HUES48 (cell line): Measurements from ENCODE around the gene ARHGAP19.
A peak's percentile ranks its signal among the peaks of the same experiment; 100 is the strongest.

Experiments
- H3K27ac ChIP-seq: one replicate; pipeline ENCODE4 v1.7.0; 2013; ENCODE audit warnings: low read depth, low read length, inconsistent platforms
- H3K27me3 ChIP-seq: 2 replicates; pipeline ENCODE4 v1.6.1; 2013; ENCODE audit warnings: mild to moderate bottlenecking, low read length; ENCODE audit not compliant: control insufficient read depth, insufficient read depth
- H3K36me3 ChIP-seq: 2 replicates; pipeline ENCODE4 v1.6.1; 2013; ENCODE audit warnings: low read length; ENCODE audit not compliant: control insufficient read depth, insufficient read depth
- H3K4me1 ChIP-seq: 2 replicates; pipeline ENCODE4 v1.6.1; 2013; ENCODE audit warnings: mild to moderate bottlenecking, low read length; ENCODE audit not compliant: control insufficient read depth, insufficient read depth
- H3K4me3 ChIP-seq: 2 replicates; pipeline ENCODE4 v1.5.1; 2013; ENCODE audit warnings: mild to moderate bottlenecking, low read depth, low read length
- H3K9ac ChIP-seq: 2 replicates; pipeline ENCODE4 v1.6.1; 2013; ENCODE audit warnings: mild to moderate bottlenecking, low read depth, low read length, moderate library complexity
- H3K9me3 ChIP-seq: 2 replicates; pipeline ENCODE4 v1.6.1; 2013; ENCODE audit warnings: low read length; ENCODE audit not compliant: control insufficient read depth, insufficient read depth

ARHGAP19 gene

DNA sequence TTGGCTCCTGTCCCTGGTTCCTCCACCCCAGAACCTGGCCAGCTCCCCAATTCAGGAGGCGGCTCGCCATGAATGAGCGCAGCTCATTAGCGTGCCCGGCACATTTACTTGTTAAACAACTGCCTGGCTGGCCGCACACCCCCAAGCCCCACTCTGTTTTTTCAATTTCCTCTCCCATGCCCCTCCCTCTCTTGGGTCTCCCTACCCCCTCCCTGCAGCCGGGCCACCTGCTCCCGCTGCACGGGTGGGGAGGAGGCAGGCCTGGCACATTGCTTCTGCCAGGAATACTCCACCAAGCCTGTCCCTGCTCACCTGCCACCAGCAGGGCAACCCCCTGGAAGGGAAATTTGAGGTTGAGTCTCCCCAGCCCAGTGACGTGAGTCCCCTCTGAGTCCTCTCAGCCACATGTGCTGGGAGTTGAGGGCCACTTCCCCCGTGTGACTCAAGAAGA, 104.2 kb downstream of the ARHGAP19 start:
- Histone ChIP-seq H3K4me3 (no peak overlapping the region), H3K27me3 (peaks cover 57% of the 10 kb centered on the region), H3K4me1 (peaks cover 10% of the 10 kb centered on the region), H3K27ac (no peak overlapping the region), H3K9ac (no peak overlapping the region), H3K36me3 (no peaks in the 10 kb centered on the region), H3K9me3 (no peaks in the 10 kb centered on the region)

DNA sequence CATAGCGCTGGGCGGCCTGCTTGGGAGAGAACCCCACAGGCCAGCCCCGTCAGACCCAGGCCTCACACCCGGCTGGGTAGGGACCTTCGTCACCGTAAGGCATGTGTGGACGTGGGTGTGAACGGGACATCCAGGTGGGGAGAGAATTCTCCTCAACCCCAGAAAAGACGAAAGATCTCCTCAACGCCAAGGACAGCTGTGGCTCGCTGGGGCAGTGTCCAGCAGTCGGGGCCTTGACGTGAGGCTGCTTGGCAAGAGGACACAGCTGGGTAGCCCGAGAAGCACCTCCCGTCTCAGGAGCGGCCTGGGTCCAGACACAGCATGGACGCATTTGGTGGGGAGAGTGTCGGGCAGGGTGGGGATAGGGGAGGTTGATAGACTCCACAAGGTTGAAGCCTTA, 105.5 kb downstream of the ARHGAP19 start:
- H3K4me1 ChIP-seq: peaks cover 10% of the 10 kb centered on the region
- H3K9me3 ChIP-seq: no peaks in the 10 kb centered on the region
- H3K36me3 ChIP-seq: no peaks in the 10 kb centered on the region
- no peak overlapping the region for H3K27ac ChIP-seq
- no peak overlapping the region for H3K9ac ChIP-seq
- H3K4me3 ChIP-seq: no peak overlapping the region
- peaks cover 63% of the 10 kb centered on the region for H3K27me3 ChIP-seq

DNA sequence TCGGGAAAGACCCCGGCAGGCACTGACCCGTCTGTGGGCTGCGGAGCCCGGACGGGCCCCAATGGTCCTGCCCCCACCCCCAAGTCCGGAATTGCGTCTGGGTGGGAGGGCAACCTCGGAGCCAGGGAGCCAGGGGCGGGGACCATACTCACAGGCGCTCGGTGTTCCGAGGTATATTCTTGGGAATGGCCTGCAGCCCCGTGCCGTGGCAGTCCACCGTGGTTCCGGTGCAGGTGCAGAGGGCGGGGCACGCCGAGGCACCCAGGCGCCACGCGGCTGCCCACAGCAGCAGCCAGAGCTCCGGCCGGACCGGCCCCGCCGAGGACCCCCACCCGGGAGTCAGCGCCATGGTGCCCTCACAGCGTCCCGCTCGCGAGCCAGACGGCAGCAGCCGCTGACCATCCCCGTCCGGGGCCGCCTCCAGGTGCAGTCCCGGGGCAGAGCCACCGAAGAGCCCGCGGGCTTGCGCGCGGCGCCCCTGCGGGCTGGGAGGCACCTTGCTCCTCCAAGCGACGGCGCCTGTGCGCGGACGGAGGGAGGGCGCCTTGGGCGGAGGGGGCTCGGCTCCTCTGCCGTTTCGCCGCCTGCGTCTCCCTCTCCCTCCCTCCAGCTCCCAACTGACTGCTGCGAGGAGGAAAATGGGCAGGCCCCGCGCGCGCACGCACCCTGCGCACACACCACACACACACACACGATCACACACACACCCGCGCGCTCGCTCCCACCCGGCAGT, 106.9 kb downstream of the ARHGAP19 start, which contains the start of gene SLIT1:
TSS of gene SLIT1 (minus strand) at position 634 of the 733 bp plus-strand sequence. CDS start at position 349, 285 bp downstream.
- peaks cover 64% of the 10 kb centered on the region for H3K27me3 ChIP-seq
- no peaks in the 10 kb centered on the region for H3K9me3 ChIP-seq
- H3K27ac ChIP-seq: no peak within 1 kb of the TSS
- H3K9ac ChIP-seq: no peak within 1 kb of the TSS; the same call in 1 of the 2 replicates
- H3K4me3 ChIP-seq: peak within 1 kb of the TSS; percentile 70
- H3K36me3 ChIP-seq: no peaks in the 10 kb centered on the region
- H3K4me1 ChIP-seq: peaks cover 10% of the 10 kb centered on the region

DNA sequence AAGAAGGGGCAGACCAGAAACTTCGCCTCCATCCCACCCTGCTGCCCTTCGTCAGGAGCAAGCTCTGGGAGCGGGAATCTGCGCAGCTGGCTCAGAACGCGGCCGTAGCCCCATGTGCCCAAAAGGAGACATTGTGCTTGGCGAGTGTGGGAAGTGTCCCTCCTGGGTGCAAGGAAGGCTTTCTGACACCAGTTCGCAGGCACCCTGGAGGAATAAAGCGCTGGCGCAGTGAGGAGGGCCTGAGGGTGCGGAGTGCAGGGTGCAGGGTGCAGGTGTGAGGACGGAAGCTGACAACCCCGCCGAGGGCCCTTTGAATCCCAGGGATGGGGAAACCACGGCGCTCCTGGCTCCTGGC, 107.5 kb downstream of the ARHGAP19 start:
- Histone ChIP-seq H3K36me3 (no peaks in the 10 kb centered on the region), H3K4me3 (peak overlapping the region; percentile 70), H3K4me1 (peaks cover 10% of the 10 kb centered on the region), H3K9me3 (no peaks in the 10 kb centered on the region), H3K9ac (no peak overlapping the region), H3K27ac (no peak overlapping the region), H3K27me3 (peaks cover 67% of the 10 kb centered on the region)

DNA sequence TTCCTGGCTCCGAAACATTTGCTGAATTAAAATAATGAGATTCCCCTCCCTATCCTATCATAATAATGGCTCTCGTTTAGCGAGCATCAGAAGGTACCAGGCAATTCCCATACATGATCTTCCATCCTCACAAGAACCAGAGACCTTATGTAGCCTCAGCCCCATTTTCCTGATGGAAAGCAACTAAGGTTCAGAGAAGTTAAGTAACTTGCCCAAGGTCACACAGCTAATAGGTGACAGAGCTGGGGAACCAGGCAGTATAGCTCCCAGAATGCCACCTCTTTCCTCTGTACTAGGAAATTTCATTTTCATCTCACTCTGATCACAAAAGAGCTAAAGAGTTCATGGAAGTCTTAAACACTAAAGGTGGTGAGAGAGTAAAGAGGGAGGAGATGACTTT, 109.1 kb downstream of the ARHGAP19 start:
- Histone ChIP-seq H3K36me3 (no peaks in the 10 kb centered on the region), H3K9ac (no peak overlapping the region), H3K4me3 (no peak overlapping the region), H3K4me1 (peaks cover 10% of the 10 kb centered on the region), H3K27ac (no peak overlapping the region), H3K9me3 (no peaks in the 10 kb centered on the region), H3K27me3 (peaks cover 70% of the 10 kb centered on the region)

DNA sequence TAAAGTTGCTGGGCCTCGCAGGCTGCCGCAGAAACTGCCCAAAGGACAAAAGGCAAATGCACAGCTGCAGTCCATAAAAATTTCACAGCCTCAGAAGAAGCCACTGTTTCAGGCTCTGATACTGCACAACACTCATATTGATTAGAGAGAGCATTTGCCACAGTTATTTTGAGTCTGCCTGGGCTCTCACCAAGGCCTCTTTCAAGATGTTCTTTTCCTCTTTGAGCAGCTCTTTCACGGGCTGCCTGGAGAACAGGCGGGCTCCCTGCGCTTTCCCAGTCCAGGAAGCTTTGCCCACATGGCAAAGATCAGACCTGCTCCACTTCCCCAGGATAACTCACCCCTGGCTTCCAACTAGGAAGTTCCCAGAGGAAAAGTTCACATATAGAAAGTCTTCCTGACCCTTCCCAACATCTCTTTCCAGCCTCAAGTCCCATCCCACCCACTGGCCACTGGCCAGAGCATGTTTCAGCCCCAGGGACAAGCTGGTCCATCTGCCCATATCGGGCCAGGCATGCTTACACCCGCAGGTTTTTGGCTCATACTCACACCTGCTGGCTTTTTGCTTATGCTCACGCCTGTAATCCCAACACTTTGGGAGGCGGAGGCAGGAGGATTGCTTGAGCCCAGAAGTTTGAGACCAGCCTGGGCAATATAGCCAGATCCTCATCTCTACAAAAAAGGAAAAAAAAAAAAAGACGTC, 110.0 kb downstream of the ARHGAP19 start:
- Histone ChIP-seq H3K36me3 (no peaks in the 10 kb centered on the region), H3K27ac (no peak overlapping the region), H3K9ac (no peak overlapping the region), H3K9me3 (no peaks in the 10 kb centered on the region), H3K4me1 (peaks cover 10% of the 10 kb centered on the region), H3K4me3 (no peak overlapping the region), H3K27me3 (peaks cover 64% of the 10 kb centered on the region)

DNA sequence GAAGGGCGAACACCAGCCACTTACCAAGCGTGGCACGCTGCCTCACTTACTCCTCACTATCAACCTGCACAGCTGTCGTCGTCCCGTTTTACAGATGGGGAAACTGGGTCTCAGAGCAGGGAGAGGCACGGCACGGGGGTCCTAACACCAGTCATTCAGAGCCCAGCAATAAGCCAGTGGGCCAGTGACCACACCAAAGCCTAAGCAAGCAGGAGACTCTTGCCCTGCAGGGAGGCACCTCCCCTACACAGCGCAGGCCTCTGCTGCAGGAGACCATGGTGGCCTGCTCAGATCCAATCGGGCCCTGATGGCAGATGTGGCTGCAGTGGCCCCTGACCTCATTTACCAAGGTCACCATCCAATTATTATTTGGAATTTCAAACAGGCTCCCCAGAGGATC, 111.5 kb downstream of the ARHGAP19 start:
- no peaks in the 10 kb centered on the region for H3K36me3 ChIP-seq
- no peaks in the 10 kb centered on the region for H3K9me3 ChIP-seq
- H3K27ac ChIP-seq: no peak overlapping the region

DNA sequence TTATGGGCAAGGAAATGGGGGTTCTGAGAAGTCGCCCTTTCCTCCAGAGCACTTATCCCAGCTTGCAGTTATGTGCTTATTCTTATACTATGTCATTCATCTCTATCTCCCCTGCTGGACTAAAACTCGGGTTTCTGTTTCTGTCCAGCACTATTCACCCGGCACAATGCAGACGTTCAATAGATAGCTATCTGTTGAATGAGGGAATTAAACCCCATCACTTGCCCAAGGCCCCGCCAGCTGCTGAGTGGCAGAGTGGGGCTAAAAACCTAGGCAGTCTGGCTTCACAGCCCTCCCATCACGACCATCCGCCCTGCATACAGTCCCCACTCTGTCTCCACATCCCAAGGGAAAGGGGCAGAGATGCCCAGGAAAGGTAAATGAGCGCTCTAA, 112.1 kb downstream of the ARHGAP19 start:
- peaks cover 49% of the 10 kb centered on the region for H3K27me3 ChIP-seq
- no peak overlapping the region for H3K4me3 ChIP-seq
- H3K9me3 ChIP-seq: no peaks in the 10 kb centered on the region
- peaks cover 10% of the 10 kb centered on the region for H3K4me1 ChIP-seq
- H3K27ac ChIP-seq: no peak overlapping the region
- H3K9ac ChIP-seq: no peak overlapping the region
- no peaks in the 10 kb centered on the region for H3K36me3 ChIP-seq

More for the DNA sequence above, 111.5 kb downstream of the ARHGAP19 start:
- Histone ChIP-seq H3K4me1 (peaks cover 10% of the 10 kb centered on the region), H3K27me3 (peaks cover 55% of the 10 kb centered on the region), H3K4me3 (no peak overlapping the region), H3K9ac (no peak overlapping the region)

DNA sequence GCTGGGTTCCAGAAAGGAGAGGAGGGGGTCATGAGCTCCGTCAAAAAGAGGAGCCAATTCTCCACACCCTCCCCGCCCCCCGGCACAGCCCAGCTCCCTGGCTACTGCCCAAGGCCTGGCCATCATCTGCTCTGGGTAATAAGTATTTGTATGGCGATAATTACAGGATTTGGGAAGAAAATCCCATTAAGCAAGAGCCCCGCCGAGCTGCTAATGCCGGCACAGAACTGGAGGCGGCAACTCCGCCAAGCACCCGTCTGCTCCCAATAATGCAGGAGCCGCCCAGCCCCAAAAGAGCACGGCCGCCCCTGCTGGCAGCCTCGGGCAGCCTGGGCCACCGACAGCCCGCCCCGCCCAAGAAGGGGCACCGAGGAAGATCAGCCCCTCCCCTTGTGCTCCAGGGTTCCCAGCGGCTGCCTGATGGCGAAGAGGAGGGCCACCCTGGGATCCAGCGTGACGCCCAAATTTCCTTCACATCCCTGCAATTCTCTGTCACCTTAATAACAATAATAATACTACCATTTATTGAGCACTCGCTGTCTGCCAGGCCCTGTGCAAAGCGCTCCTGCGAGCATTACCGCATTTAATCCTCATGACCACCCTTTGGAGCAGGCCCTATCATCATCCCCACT, 112.6 kb downstream of the ARHGAP19 start:
- Histone ChIP-seq H3K4me1 (peaks cover 4% of the 10 kb centered on the region; the same call in 1 of the 2 replicates), H3K4me3 (peak overlapping the region; percentile 49; the same call in 1 of the 2 replicates), H3K27me3 (peaks cover 44% of the 10 kb centered on the region), H3K27ac (no peak overlapping the region), H3K9me3 (no peaks in the 10 kb centered on the region), H3K9ac (no peak overlapping the region), H3K36me3 (no peaks in the 10 kb centered on the region)

DNA sequence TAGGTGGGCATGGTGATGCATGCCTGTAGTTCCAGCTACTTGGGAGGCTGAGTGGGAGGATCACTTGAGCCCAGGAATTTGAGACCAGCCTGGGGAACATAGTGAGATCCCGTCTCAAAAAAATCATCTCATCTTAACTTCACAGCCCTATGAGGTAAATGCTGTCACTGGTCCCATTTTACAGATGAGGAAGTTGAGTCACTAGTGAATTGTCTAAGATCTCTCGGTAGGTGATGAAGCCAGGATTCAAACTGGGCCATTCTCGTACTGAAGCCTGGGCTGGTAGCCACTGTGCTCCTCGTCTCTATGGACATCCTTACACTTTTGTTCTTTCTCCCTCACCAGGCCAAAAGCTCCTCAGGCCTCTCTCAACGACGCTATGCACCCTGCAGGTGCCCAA, 113.1 kb downstream of the ARHGAP19 start:
- H3K9ac ChIP-seq: no peak overlapping the region
- peaks cover 39% of the 10 kb centered on the region for H3K27me3 ChIP-seq
- no peaks in the 10 kb centered on the region for H3K36me3 ChIP-seq
- H3K4me1 ChIP-seq: no peaks in the 10 kb centered on the region; the same call in 1 of the 2 replicates
- no peaks in the 10 kb centered on the region for H3K9me3 ChIP-seq
- H3K27ac ChIP-seq: no peak overlapping the region
- peak overlapping the region; percentile 49; the same call in 1 of the 2 replicates for H3K4me3 ChIP-seq

DNA sequence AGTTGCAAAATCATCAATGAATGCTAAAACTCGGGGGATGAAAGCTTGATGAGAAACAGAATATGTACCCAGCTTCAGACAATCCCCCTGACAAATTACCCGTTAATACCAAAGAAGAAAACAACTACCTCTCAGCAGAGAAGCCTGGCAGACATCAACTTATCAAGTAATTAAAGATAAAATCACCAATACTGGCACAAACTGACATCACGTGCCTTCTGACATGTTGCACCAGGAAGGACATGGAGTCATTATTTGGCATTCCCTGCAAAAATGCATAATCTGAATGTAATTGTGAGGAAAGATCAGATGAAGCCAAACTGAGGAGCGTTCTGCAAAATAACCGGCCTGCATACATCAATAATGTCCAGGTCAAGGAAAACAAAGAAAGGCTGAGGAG, 114.4 kb downstream of the ARHGAP19 start:
- Histone ChIP-seq H3K9me3 (no peaks in the 10 kb centered on the region), H3K27ac (no peak overlapping the region), H3K27me3 (peaks cover 26% of the 10 kb centered on the region), H3K9ac (no peak overlapping the region), H3K4me3 (no peak overlapping the region), H3K4me1 (no peaks in the 10 kb centered on the region), H3K36me3 (no peaks in the 10 kb centered on the region)
